Mucosa of rectum (tissue), 2 donors: ENCODE results near the gene GDI2.
A peak's percentile ranks its signal among the peaks of the same experiment; 100 is the strongest.
"Not testable (repeated sequence)": the region's sequence is repeated elsewhere in the genome, so short reads cannot be mapped to it uniquely, and the experiment has no call there.

ENCODE experiments used
- H3K27ac ChIP-seq, 2 donors: one replicate each; pipeline ENCODE4 v1.7.0; 2013; ENCODE audit warnings: inconsistent platforms in 2 of 2, low read depth in 2 of 2, low read length in 2 of 2
- H3K27me3 ChIP-seq, 2 donors: one replicate each; pipeline ENCODE4 v1.7.0; 2013; ENCODE audit warnings: low read length in 2 of 2; ENCODE audit not compliant: control insufficient read depth in 2 of 2, insufficient read depth in 2 of 2
- H3K36me3 ChIP-seq, 2 donors: one replicate each; pipeline ENCODE4 v1.7.0; 2013; ENCODE audit warnings: low read length in 2 of 2; ENCODE audit not compliant: control insufficient read depth in 2 of 2, insufficient read depth in 2 of 2
- H3K4me1 ChIP-seq, 2 donors: one replicate each; pipeline ENCODE4 v1.7.0; 2013; ENCODE audit warnings: low read length in 2 of 2, mild to moderate bottlenecking in 1 of 2; ENCODE audit not compliant: control insufficient read depth in 2 of 2, insufficient read depth in 2 of 2
- H3K4me3 ChIP-seq, 2 donors: one replicate each; pipeline ENCODE4 v1.7.0; 2013; ENCODE audit warnings: low read length in 2 of 2
- H3K9ac ChIP-seq, 2 donors: one replicate each; pipeline ENCODE4 v1.7.0; 2013; ENCODE audit warnings: low read length in 2 of 2, low read depth in 1 of 2, mild to moderate bottlenecking in 1 of 2
- H3K9me3 ChIP-seq, 2 donors: one replicate each; pipeline ENCODE4 v1.7.0; 2013; ENCODE audit warnings: low read length in 2 of 2; ENCODE audit not compliant: control insufficient read depth in 2 of 2
- donor health status: healthy.
- donor health status: Normal muscosa, but diverticular disease.

Gene GDI2

GRCh38 chr10:5812283-5813090 lies 747 bp downstream of the GDI2 start:
- H3K4me1 ChIP-seq, result peaks cover 31 to 33% of the 10 kb centered on the region in 2 donors
- H3K36me3 ChIP-seq, result peaks cover 0 to 1% of the 10 kb centered on the region in 2 donors
- no peaks in the 10 kb centered on the region for H3K9me3 ChIP-seq
- H3K4me3 ChIP-seq, result peak overlapping the region; percentile 95 to 97
- peak overlapping the region; percentile 99 for H3K27ac ChIP-seq
- H3K9ac ChIP-seq, result peak overlapping the region; percentile 92 to 98
- H3K27me3 ChIP-seq, result no peaks in the 10 kb centered on the region

- Histone ChIP-seq H3K9me3 (no peaks in the 10 kb centered on the region), H3K27ac (no peak overlapping the region), H3K4me3 (peak overlapping the region; percentile 95 to 97), H3K36me3 (peaks cover 0 to 3% of the 10 kb centered on the region in 2 donors), H3K9ac (peak overlapping the region; percentile 35 to 98), H3K27me3 (no peaks in the 10 kb centered on the region), H3K4me1 (peaks cover 31 to 40% of the 10 kb centered on the region in 2 donors)
Measured at GRCh38 chr10:5811387-5811821, 1.8 kb downstream of the GDI2 start.

GRCh38 chr10:5810225-5810624 lies 3.0 kb downstream of the GDI2 start:
- peaks cover 4 to 9% of the 10 kb centered on the region in 2 donors for H3K36me3 ChIP-seq
- H3K4me1 ChIP-seq, result peaks cover 31 to 40% of the 10 kb centered on the region in 2 donors
- H3K27ac ChIP-seq, result no peak overlapping the region
- H3K9ac ChIP-seq, result peak overlapping the region in 1 of 2 donors; percentile 15
- peak overlapping the region in 1 of 2 donors; percentile 97 for H3K4me3 ChIP-seq
- H3K27me3 ChIP-seq, result no peaks in the 10 kb centered on the region
- no peaks in the 10 kb centered on the region for H3K9me3 ChIP-seq

- Histone ChIP-seq H3K4me1 (peaks cover 28 to 38% of the 10 kb centered on the region in 2 donors), H3K9me3 (no peaks in the 10 kb centered on the region), H3K4me3 (peak overlapping the region; percentile 37 to 42), H3K27ac (no peak overlapping the region), H3K36me3 (peaks cover 4 to 9% of the 10 kb centered on the region in 2 donors), H3K9ac (no peak overlapping the region), H3K27me3 (no peaks in the 10 kb centered on the region)
Measured at GRCh38 chr10:5809527-5810154, 3.6 kb downstream of the GDI2 start.

GRCh38 chr10:5808783-5809392 lies 4.3 kb downstream of the GDI2 start:
- peak overlapping the region in 1 of 2 donors; percentile 42 for H3K4me3 ChIP-seq
- peaks cover 21 to 30% of the 10 kb centered on the region in 2 donors for H3K4me1 ChIP-seq
- not testable (repeated sequence) for H3K9me3 ChIP-seq, H3K9ac ChIP-seq, H3K36me3 ChIP-seq, H3K27ac ChIP-seq, H3K27me3 ChIP-seq

- Histone ChIP-seq H3K4me3 (no peak overlapping the region), H3K4me1 (peaks cover 23 to 28% of the 10 kb centered on the region in 2 donors), H3K9ac (no peak overlapping the region), H3K9me3 (no peaks in the 10 kb centered on the region), H3K27ac (no peak overlapping the region), H3K27me3 (no peaks in the 10 kb centered on the region), H3K36me3 (peaks cover 4 to 9% of the 10 kb centered on the region in 2 donors)
Measured at GRCh38 chr10:5806745-5807144, 6.5 kb downstream of the GDI2 start.

GRCh38 chr10:5805711-5806110 lies 7.5 kb downstream of the GDI2 start:
- peaks cover 18 to 19% of the 10 kb centered on the region in 2 donors for H3K4me1 ChIP-seq
- no peaks in the 10 kb centered on the region for H3K27me3 ChIP-seq
- H3K4me3 ChIP-seq, result no peak overlapping the region
- H3K27ac ChIP-seq, result no peak overlapping the region
- H3K9ac ChIP-seq, result no peak overlapping the region
- H3K9me3 ChIP-seq, result no peaks in the 10 kb centered on the region
- H3K36me3 ChIP-seq, result peaks cover 4 to 13% of the 10 kb centered on the region in 2 donors

GRCh38 chr10:5805260-5805659 lies 8.0 kb downstream of the GDI2 start:
- no peaks in the 10 kb centered on the region for H3K27me3 ChIP-seq
- no peak overlapping the region for H3K27ac ChIP-seq
- H3K9ac ChIP-seq, result no peak overlapping the region
- peaks cover 13 to 15% of the 10 kb centered on the region in 2 donors for H3K4me1 ChIP-seq
- H3K36me3 ChIP-seq, result peaks cover 7 to 16% of the 10 kb centered on the region in 2 donors
- H3K4me3 ChIP-seq, result no peak overlapping the region
- H3K9me3 ChIP-seq, result no peaks in the 10 kb centered on the region

GRCh38 chr10:5804386-5804785 lies 8.8 kb downstream of the GDI2 start:
- H3K36me3 ChIP-seq, result peaks cover 16 to 23% of the 10 kb centered on the region in 2 donors
- H3K4me1 ChIP-seq, result peaks cover 5 to 8% of the 10 kb centered on the region in 2 donors
- no peaks in the 10 kb centered on the region for H3K27me3 ChIP-seq
- H3K4me3 ChIP-seq, result no peak overlapping the region
- H3K9me3 ChIP-seq, result no peaks in the 10 kb centered on the region
- H3K27ac ChIP-seq, result no peak overlapping the region
- no peak overlapping the region for H3K9ac ChIP-seq

- Histone ChIP-seq H3K4me3 (no peak overlapping the region), H3K27ac (no peak overlapping the region), H3K27me3 (no peaks in the 10 kb centered on the region), H3K9me3 (no peaks in the 10 kb centered on the region), H3K36me3 (peaks cover 38 to 40% of the 10 kb centered on the region in 2 donors), H3K9ac (no peak overlapping the region), H3K4me1 (peaks cover 0 to 2% of the 10 kb centered on the region in 2 donors)
Measured at GRCh38 chr10:5800782-5801181, 12.5 kb downstream of the GDI2 start.
